AG10803 (cell line): Measurements from ENCODE around the gene FAM169A.
"Not testable (repeated sequence)": the region's sequence is repeated elsewhere in the genome, so short reads cannot be mapped to it uniquely, and the experiment has no call there.

Experiments used
- DNase-seq: peaks from one replicate; pipeline ENCODE4 v3.0.0; 2010; ENCODE audit warnings: low read depth
- H3K4me3 ChIP-seq: 2 replicates; pipeline ENCODE4 v1.5.1; 2011; ENCODE audit warnings: mild to moderate bottlenecking, low read length, control low read depth
- TF ChIP-seq, protein P1 (sequence below): conservative IDR thresholded peaks from 2 replicates; pipeline ENCODE4 v1.5.1; 2011; ENCODE audit warnings: mild to moderate bottlenecking, low read length, control low read depth, inconsistent platforms

The FAM169A gene, protein sequence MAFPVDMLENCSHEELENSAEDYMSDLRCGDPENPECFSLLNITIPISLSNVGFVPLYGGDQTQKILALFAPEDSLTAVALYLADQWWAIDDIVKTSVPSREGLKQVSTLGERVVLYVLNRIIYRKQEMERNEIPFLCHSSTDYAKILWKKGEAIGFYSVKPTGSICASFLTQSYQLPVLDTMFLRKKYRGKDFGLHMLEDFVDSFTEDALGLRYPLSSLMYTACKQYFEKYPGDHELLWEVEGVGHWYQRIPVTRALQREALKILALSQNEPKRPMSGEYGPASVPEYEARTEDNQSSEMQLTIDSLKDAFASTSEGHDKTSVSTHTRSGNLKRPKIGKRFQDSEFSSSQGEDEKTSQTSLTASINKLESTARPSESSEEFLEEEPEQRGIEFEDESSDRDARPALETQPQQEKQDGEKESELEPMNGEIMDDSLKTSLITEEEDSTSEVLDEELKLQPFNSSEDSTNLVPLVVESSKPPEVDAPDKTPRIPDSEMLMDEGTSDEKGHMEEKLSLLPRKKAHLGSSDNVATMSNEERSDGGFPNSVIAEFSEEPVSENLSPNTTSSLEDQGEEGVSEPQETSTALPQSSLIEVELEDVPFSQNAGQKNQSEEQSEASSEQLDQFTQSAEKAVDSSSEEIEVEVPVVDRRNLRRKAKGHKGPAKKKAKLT

DNA sequence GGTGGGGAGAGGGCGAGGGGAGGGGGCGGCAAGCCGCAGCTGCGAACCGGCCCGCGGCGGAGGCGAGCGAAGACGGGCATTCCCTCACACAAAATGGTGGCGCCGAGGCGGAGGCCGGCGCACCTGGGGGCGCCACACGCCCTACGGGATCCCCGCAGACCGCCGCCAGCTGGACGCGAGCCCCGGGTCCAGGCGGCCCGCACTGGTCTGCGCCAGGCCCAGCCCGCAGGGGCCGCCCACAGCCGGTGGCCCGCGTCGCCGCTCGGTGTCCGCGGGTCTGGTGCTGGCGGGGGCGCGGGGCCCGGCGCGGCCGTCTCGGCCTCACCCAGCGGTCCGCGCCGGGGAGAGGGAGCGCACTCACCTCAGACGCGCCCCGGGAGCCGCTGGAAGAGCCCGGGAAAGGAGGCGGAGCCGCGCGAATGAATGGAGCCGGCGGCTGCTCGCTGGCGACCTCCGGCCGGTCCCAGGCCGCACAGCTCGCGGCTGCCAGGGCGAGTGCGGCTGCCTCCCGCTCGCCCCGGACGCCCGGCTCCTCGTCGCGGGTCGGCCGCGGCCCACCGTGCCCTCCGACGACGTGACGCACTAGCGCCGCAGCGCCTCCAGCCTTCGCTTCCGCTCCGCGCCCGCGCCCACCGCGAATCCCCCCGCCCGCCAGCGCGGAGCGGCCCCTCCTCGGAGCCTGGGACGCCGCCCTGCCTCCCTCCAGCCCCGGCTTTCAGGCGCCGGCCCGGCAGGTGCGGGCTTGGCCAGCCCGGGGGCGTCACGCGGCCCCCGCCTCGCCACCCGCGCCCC lies at the start of gene FAM169A:
Gene FAM169A (minus strand): TSS at position 584 of the 792 bp plus-strand sequence. CDS start 24,711 bp downstream, outside the sequence.
- TF ChIP-seq, protein P1, sequence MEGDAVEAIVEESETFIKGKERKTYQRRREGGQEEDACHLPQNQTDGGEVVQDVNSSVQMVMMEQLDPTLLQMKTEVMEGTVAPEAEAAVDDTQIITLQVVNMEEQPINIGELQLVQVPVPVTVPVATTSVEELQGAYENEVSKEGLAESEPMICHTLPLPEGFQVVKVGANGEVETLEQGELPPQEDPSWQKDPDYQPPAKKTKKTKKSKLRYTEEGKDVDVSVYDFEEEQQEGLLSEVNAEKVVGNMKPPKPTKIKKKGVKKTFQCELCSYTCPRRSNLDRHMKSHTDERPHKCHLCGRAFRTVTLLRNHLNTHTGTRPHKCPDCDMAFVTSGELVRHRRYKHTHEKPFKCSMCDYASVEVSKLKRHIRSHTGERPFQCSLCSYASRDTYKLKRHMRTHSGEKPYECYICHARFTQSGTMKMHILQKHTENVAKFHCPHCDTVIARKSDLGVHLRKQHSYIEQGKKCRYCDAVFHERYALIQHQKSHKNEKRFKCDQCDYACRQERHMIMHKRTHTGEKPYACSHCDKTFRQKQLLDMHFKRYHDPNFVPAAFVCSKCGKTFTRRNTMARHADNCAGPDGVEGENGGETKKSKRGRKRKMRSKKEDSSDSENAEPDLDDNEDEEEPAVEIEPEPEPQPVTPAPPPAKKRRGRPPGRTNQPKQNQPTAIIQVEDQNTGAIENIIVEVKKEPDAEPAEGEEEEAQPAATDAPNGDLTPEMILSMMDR, result no peak
- DNase-seq, result peak; percentile 11
- H3K4me3 ChIP-seq, result peak within 1 kb of the TSS; percentile 47

DNA sequence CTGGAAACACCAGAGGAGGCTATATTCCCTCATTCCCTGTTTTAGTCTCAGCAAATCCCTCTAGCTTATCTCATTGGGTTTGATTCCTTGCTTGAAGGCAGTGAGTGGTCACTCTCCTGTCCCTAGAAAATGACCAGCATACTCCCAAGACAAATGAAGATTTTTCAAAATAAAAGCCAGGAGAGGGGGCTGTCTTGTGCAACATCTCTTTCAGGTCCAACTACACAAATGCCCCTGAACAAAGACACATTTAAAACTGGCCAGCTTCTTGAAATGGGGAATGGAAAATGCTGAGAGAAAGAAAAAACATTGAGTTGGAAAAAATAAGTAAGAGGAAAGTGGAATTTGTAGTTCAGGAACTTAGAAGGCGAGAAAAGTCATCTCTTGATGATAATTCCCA lies 49.3 kb upstream of the FAM169A start:
- TF ChIP-seq, protein P1, result no peak
- DNase-seq, result no peak
- no peak overlapping the region for H3K4me3 ChIP-seq

DNA sequence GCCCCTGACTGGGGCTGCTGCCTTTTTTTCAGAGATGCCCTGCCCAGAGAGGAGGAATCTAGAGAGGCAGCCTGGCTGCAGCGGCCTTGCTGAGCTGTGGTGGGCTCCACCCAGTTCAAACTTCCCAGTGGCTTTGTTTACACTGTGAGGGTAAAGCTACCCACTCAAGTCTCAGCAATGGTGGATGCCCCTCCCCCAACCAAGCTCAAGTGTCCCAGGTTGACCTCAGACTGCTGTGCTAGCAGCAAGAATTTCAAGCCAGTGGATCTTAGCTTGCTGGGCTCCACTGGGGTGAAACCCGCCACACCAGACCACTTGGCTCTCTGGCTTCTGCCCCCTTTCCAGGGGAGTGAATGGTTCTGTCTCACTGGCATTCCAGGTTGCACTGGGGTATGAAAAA lies 45.2 kb upstream of the FAM169A start:
- H3K4me3 ChIP-seq, DNase-seq: not testable (repeated sequence)

DNA sequence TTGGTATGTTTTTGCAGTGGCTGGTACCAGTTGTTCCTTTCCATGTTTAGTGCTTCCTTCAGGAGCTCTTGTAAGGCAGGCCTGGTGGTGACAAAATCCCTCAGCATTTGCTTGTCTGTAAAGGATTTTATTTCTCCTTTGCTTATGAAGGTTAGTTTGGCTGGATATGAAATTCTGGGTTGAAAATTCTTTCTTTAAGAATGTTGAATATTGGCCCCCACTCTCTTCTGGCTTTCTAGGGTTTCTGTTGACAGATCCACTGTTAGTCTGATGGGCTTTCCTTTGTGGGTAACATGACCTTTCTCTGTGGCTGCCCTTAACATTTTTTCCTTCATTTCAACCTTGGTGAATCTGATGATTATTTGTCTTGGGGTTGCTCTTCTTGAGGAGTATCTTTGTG lies 43.7 kb upstream of the FAM169A start:
- H3K4me3 ChIP-seq, DNase-seq: not testable (repeated sequence)

DNA sequence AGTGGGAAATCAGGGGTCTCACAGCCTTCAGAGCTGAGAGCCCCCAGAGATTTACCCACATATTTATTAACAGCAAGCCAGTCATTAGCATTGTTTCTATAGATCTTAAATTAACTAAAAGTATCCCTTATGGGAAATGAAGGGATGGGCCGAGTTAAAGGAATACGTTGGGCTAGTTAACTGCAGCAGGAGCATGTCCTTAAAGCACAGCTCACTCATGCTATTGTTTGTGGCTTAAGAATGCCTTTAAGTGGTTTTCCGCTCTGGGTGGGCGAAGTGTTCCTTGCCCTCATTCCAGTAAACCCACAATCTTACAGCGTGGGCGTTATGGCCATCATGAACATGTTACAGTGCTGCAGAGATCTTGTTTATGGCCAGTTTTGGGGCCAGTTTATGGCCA lies 42.0 kb upstream of the FAM169A start:
- H3K4me3 ChIP-seq, DNase-seq: not testable (repeated sequence)

DNA sequence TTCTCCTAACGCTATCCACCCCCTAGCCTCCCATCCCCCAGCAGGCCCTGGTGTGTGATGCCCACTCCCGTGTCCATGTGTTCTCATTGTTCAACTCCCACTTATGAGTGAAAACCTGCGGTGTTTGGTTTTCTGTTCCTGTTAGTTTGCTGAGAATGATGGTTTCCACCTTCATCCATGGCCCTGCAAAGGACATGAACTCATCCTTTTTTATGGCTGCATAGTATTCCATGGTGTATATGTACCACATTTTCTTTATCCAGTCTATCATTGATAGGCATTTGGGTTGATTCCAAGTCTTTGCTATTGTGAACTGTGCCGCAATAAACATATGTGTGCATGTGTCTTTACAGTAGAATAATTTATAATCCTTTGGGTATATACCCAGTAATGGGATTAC lies 38.5 kb upstream of the FAM169A start:
- not testable (repeated sequence) for DNase-seq, H3K4me3 ChIP-seq

DNA sequence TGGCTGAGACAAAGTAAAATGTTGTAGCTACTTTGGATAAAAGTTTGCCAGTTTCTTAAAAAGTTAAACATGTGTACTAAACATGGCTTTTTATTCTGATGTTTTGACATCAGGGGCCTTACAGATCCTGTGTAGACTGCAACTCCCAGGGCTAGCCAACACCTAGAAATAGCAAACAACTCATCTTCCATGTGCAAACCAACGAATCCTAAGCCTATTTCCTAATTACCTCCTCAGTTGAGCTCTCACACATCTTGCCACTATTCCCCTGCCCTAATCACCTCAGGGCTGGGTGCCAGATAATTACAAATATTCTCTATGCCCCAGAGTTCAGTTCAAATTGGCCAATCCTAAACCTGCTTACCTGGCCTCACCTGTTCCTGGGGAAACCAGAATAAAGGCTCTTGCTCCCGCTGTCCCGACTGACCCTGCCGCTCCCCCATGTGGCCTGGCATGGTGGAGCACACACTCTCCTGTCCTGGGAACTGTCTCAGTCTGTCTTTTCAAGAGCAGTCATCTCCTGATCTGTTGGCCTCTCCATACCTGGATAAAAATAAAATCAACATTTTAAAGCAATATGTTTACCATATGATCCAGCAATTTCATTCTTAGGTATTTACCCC lies 37.1 kb upstream of the FAM169A start:
- DNase-seq, result no peak
- TF ChIP-seq, protein P1, result peak; percentile 33
- H3K4me3 ChIP-seq, result no peak overlapping the region

DNA sequence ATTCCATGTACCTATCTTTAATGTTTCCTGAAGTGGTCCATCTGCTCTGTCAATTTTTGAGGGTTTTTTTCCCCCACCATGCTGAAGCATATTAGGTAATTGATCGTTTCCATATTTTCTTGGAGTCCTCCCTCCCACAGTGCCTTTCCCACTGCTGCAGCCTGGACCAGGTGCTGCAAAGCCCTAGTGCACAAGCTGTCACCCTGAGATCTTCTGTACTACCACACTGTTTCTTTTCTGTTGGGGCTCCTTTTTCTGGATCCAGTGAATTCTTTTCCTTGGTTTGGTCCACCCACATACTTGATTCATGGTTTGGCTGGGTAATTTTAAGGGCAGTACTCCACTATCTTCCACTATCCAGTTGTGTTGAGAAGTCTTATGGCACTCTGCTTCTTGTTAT lies 30.9 kb upstream of the FAM169A start:
- no peak for DNase-seq
- TF ChIP-seq, protein P1, result no peak
- H3K4me3 ChIP-seq, result no peak overlapping the region

DNA sequence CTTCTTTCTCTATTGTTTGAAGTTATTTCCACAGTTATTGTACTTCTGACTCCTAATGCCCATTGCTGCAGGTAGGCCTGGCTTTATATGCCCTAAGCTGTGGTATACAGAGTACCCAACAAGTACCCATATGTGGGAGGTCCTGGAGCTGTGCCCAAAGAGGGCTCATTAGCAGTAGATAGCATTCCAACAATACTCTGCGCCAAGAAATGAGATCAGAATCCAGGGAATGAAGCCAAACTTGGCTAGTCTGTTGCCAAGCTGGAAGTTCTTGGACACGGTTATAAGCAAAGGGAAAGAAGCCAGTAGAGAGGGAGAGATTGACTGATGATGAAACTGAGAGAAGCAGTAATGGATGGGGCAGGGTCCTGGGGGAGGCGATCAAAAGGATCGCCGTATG lies 29.7 kb upstream of the FAM169A start:
- peak; percentile 72 for DNase-seq
- no peak overlapping the region for H3K4me3 ChIP-seq
- TF ChIP-seq, protein P1, result no peak
